HG03064 (cell line): ENCODE results near the gene NRN1L.

Source experiments
- ATAC-seq: cut with Tn5 transposase; IDR thresholded peaks from one replicate; pipeline ENCODE4 v1.9.1; 2021; ENCODE audit warnings: low read depth; ENCODE audit not compliant: unreplicated experiment

NRN1L gene

GRCh38 chr16:67933805-67934204 is 49.1 kb downstream of the NRN1L start:
- no peak for ATAC-seq

DNA sequence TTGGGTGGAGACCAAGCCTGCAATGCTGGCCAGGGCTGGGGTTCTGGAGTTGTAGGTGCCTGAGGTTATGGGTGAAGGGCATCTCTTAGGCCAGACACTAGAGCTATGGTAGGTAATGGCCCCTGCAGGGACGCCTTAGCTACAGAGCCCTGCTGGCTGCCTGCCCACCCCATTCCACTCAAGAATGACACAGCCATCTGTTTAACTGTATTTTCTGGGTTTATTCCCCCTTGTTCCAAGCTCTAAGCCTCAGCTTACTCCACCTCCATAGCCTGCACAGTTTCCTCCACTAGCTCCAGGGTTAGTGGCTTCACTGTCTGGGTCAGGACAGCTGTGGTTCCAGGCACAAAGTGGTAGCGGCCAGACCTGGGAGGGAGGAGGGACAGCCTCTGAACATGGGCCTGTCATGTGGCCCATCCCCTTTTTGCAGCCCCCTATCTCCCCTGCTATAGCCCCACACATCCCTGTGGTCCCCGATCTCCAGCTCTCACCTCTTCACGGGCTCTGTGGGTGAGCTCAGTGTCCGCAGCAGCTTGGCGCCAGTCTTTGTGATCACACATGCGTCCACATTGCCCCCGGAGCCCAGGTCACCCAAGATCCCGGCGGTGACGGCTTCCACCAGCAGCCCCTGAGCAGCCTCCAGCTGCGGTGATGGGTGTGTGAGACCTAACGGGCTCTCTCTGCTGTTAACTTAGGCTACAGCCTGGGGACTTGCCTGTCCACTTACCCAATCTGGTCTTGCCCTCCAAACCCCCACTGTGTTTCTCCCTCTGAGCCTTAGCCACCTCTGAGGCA is 49.8 kb downstream of the NRN1L start:
- ATAC-seq, result no peak

DNA sequence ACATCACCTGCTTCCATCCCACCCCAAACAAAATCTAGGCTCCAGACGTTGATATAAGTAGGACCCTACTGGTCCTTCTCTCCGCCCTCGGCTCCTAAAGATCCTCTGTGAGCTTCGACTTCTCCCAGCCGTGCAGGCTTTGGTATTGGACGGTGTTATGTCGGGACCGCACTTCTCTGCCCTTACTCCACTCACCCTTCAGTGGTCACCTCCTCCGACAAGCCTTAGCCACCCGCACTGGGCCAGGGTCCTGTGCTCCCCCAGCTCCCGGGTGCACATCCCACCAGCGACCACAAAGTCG is 50.4 kb downstream of the NRN1L start:
- no peak for ATAC-seq

- peak; percentile 84 for ATAC-seq
Measured at GRCh38 chr16:67935402-67936123, 50.9 kb downstream of the NRN1L start.
